NCI-H1694 (cell line): ENCODE measurements around the gene PEBP1.

Source experiments
- DNase-seq: peaks from one replicate; lab custom pipeline; 2025; lab: John Stamatoyannopoulos, UW

The PEBP1 gene

DNA sequence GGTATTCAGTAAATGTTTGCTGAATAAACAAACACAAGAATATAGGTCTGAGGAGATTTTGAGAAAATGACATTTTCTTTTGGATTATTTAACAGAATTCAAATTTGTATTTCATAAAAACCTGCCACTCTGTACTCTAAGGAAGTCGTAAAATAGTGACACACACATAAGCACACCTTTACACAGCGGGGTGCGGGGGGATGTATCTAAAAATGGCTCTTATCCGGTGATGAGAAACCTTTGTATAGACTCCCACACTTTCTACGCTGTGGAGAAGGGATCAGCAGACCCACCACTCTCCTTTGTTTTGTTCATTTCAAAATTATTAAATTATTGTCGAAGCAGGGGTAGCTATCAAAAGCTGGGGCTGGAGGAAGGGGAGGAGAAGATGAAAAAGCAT, 58.0 kb downstream of the PEBP1 start:
- DNase-seq, result no peak
